K562 (cell line): ENCODE measurements around the gene SLC1A1. TPM values are rescaled to one million over a fixed set of nuclear protein-coding genes. Genes with fewer than 3 reads are reported as not detected.

Experiments
- ATAC-seq: fragments of 200-7000 bp; cut with Tn5 transposase; 3 replicates; pipeline ENCODE4 v1.9.1; 2020; ENCODE audit warnings: moderate library complexity
- BruUV-seq: library from RNA; stranded (reverse); fragments of 400-500 nt; replicated peaks from 2 replicates; lab custom pipeline; 2021; lab: Mats Ljungman, UMichigan
- CTCF ChIA-PET: fragments of 300-600 bp; formaldehyde crosslinking; extraction: SDS; loops from one replicate; lab custom pipeline; 2021; ENCODE audit warnings: low intra/inter-chr PET ratio; lab: Yijun Ruan, JAX
- POLR2A ChIA-PET: fragments of 300-600, 350-650 bp; sonication (Branson Sonifier 250); formaldehyde crosslinking; extraction: SDS; loops from one replicate; lab custom pipeline; 2021; ENCODE audit warnings: antibody characterized with exemption, inconsistent platforms; lab: Yijun Ruan, JAX
- DNase-seq, 4 experiments: peaks; one replicate each; pipeline versions ENCODE4 v3.0.0 to v3.0.0-alpha.2; 2011 to 2018; ENCODE audit warnings: low spot score in 3 of 4, mixed read lengths in 3 of 4; ENCODE audit errors: extremely low read depth in 1 of 4
- FAIRE-seq: peaks from 2 replicates; lab custom pipeline; 2011; peaks lifted over from hg19 to GRCh38; lab: Jason Lieb, UNC
- H2AFZ ChIP-seq: 2 replicates; pipeline ENCODE4 v1.6.0; 2011; ENCODE audit warnings: low read depth, low read length, control low read depth, inconsistent platforms
- H3K27ac ChIP-seq: fragments of 200-600 bp; 3 replicates; pipeline ENCODE4 v1.8.0; 2011; ENCODE audit warnings: low read depth, mild to moderate bottlenecking, control low read depth, inconsistent platforms, low read length, moderate library complexity, mixed read lengths; ENCODE audit errors: extremely low read depth
- H3K27me3 ChIP-seq, 2 experiments: fragments of 300-600 bp in 1 of 2; 2 replicates in 1 of 2; 3 replicates in 1 of 2; pipeline versions ENCODE4 v1.6.0 to v1.8.0; 2011; ENCODE audit warnings: inconsistent platforms in 2 of 2, low read length in 2 of 2, mild to moderate bottlenecking in 1 of 2, mixed read lengths in 1 of 2, moderate library complexity in 1 of 2; ENCODE audit not compliant: control insufficient read depth in 2 of 2, insufficient read depth in 2 of 2
- H3K36me3 ChIP-seq: fragments of 300-600 bp; 3 replicates; pipeline ENCODE4 v1.8.0; 2011; ENCODE audit warnings: mild to moderate bottlenecking, low read length, inconsistent platforms; ENCODE audit not compliant: control insufficient read depth, insufficient read depth
- H3K4me1 ChIP-seq, 2 experiments: fragments of 200-600 bp in 1 of 2; replicated peaks in 1 of 2; 2 replicates in 1 of 2; 3 replicates in 1 of 2; pipeline versions ENCODE4 v1.5.1 to v1.8.0; 2011; ENCODE audit warnings: inconsistent platforms in 2 of 2, low read length in 2 of 2, mild to moderate bottlenecking in 1 of 2, mixed read lengths in 1 of 2, moderate library complexity in 1 of 2; ENCODE audit not compliant: control insufficient read depth in 2 of 2, insufficient read depth in 2 of 2
- H3K4me2 ChIP-seq: 2 replicates; pipeline ENCODE4 v1.6.1; 2011; ENCODE audit warnings: low read length, control low read depth, inconsistent platforms, mixed read lengths; ENCODE audit not compliant: insufficient read depth
- H3K4me3 ChIP-seq: fragments of 200-600 bp; sonication (generic), shearing (Covaris generic); 2 replicates; pipeline ENCODE4 v1.5.1; 2016; ENCODE audit warnings: control low read depth, inconsistent platforms
- H3K79me2 ChIP-seq: fragments of 200-600 bp; 3 replicates; pipeline ENCODE4 v1.8.0; 2011; ENCODE audit warnings: low read length, inconsistent platforms; ENCODE audit not compliant: control insufficient read depth, insufficient read depth
- H3K9ac ChIP-seq, 2 experiments: 2 replicates each; pipeline versions ENCODE4 v1.6.0 to v1.6.1; 2011; ENCODE audit warnings: low read depth in 2 of 2, low read length in 2 of 2, control low read depth in 1 of 2, inconsistent platforms in 1 of 2, mild to moderate bottlenecking in 1 of 2, mixed read lengths in 1 of 2; ENCODE audit not compliant: insufficient read depth in 1 of 2
- H3K9me1 ChIP-seq: one replicate; pipeline ENCODE4 v1.6.0; 2011; ENCODE audit warnings: inconsistent platforms, mild to moderate bottlenecking, low read length, moderate library complexity; ENCODE audit not compliant: control insufficient read depth, insufficient read depth
- H3K9me3 ChIP-seq: replicated peaks from 2 replicates; pipeline ENCODE4 v1.5.1; 2011; ENCODE audit warnings: low read depth, low read length, inconsistent platforms; ENCODE audit not compliant: control insufficient read depth, insufficient read depth
- H4K20me1 ChIP-seq: replicated peaks from 2 replicates; pipeline ENCODE4 v1.6.1; 2011; ENCODE audit warnings: low read length, inconsistent platforms, mixed read lengths; ENCODE audit not compliant: control insufficient read depth, insufficient read depth
- ATF3 ChIP-seq, 2 experiments: fragments of 450-650 bp in 1 of 2; sonication (generic) in 1 of 2; formaldehyde crosslinking in 1 of 2; IDR thresholded peaks in 1 of 2; conservative IDR thresholded peaks in 1 of 2; 2 replicates each; pipeline versions ENCODE4 v1.6.1 to v1.8.1; 2016 to 2023; ENCODE audit warnings: mild to moderate bottlenecking in 2 of 2, moderate library complexity in 2 of 2, inconsistent platforms in 1 of 2, missing genetic modification reagents in 1 of 2
- BCOR ChIP-seq: fragments of 450-650 bp; IDR thresholded peaks from 2 replicates; pipeline ENCODE4 v1.6.1; 2016
- BRF2 ChIP-seq: IDR thresholded peaks from 3 replicates; pipeline ENCODE4 v1.6.1; 2011; ENCODE audit warnings: borderline replicate concordance, mild to moderate bottlenecking; ENCODE audit not compliant: insufficient read length, insufficient read depth
- CC2D1A ChIP-seq: fragments of 450-650 bp; IDR thresholded peaks from 2 replicates; pipeline ENCODE4 v1.6.1; 2017; ENCODE audit warnings: mild to moderate bottlenecking
- CREB1 ChIP-seq, 2 experiments: sonication (generic) in 1 of 2; formaldehyde crosslinking in 1 of 2; IDR thresholded peaks; 2 replicates each; pipeline versions ENCODE4 v1.6.1 to v1.8.0; 2012 to 2022; ENCODE audit warnings: inconsistent platforms in 1 of 2, mild to moderate bottlenecking in 1 of 2, missing genetic modification reagents in 1 of 2, moderate library complexity in 1 of 2
- HNRNPUL1 ChIP-seq: fragments of 200-400 bp; formaldehyde crosslinking; IDR thresholded peaks from 2 replicates; pipeline ENCODE4 v1.6.1; 2017; ENCODE audit warnings: low read length
- MBD1 ChIP-seq: fragments of 250-450 bp; sonication (Bioruptor Pico); IDR thresholded peaks from 2 replicates; pipeline ENCODE4 v1.8.0; 2022; ENCODE audit warnings: inconsistent platforms
- SRSF7 ChIP-seq: fragments of 200-400 bp; formaldehyde crosslinking; optimal IDR thresholded peaks from 2 replicates; pipeline ENCODE3; 2017; ENCODE audit warnings: mild to moderate bottlenecking, low read depth, low read length
- TCFL5 ChIP-seq: fragments of 250-450 bp; sonication (Bioruptor Pico); conservative IDR thresholded peaks from 2 replicates; pipeline ENCODE4 v1.6.1; 2021; ENCODE audit warnings: mild to moderate bottlenecking, moderate library complexity, matching md5 sums
- ZNF274 ChIP-seq: IDR thresholded peaks from 2 replicates; pipeline ENCODE4 v1.6.1; 2011; ENCODE audit warnings: low read depth, mild to moderate bottlenecking, low read length, moderate library complexity, borderline replicate concordance
- ZNF644 ChIP-seq: fragments of 200-800 bp; sonication (Bioruptor generic); IDR thresholded peaks from 2 replicates; pipeline ENCODE4 v1.6.1; 2016; ENCODE audit warnings: low read depth, missing genetic modification characterization, missing compliant biosample characterization
- ZSCAN29 ChIP-seq: fragments of 450-650 bp; IDR thresholded peaks from 2 replicates; pipeline ENCODE4 v1.6.1; 2017
- WGBS: fragments of 100-300 bp; shearing (Covaris generic); methylation state at CpG from one replicate; pipeline ENCODE4 v1.1.6; 2016; ENCODE audit warnings: low coverage, mixed read lengths; ENCODE audit not compliant: insufficient coverage; ENCODE audit errors: missing lambda C conversion rate; 5-methylcytosine and 5-hydroxymethylcytosine counted together
- in situ Hi-C: fragments of 300-500 bp; cut with MboI; formaldehyde crosslinking; loops from 4 replicates; pipeline ENCODE4 v1.15.0; 2018; ENCODE audit warnings: inconsistent platforms, mixed read lengths
- intact Hi-C: fragments of 100-400 bp; cut with micrococcal nuclease; formaldehyde crosslinking; loops from 2 replicates; pipeline ENCODE4 v1.14.2; 2022
- polyA plus RNA-seq, 8 experiments: library from polyadenylated mRNA; depleted of rRNA in 4 of 8; stranded (reverse) in 5 of 8; unstranded in 3 of 8; fragments of >200 nt; fragmentation: Nextera tagmentation in 2 of 8; fragmentation: Illumina TruSeq in 1 of 8; extraction: Ambion mirVana in 2 of 8; extraction: Trizol in 1 of 8; gene quantifications; 2 replicates each; pipeline versions ENCODE4 v1.2.1 to v1.2.3, GENCODE V29; 2011 to 2014; ENCODE audit warnings: inconsistent platforms in 1 of 8, missing spikeins in 1 of 8
- total RNA-seq, 7 experiments: library from RNA; depleted of rRNA in 6 of 7; stranded (reverse); fragments of >200 nt in 6 of 7; fragmentation: Illumina TruSeq in 2 of 7; extraction: Trizol in 2 of 7; gene quantifications; 2 replicates each; pipeline versions ENCODE4 v1.2.1 to v1.2.3, GENCODE V29; 2011 to 2021; ENCODE audit warnings: low replicate concordance in 1 of 7

Gene SLC1A1
- total and polyA plus RNA-seq, 9 of the 15 experiments (the other 6 are each of a cell fraction or from before 2014, with no cell fraction given): 0.11 to 0.16 TPM; not detected in 7

DNA sequence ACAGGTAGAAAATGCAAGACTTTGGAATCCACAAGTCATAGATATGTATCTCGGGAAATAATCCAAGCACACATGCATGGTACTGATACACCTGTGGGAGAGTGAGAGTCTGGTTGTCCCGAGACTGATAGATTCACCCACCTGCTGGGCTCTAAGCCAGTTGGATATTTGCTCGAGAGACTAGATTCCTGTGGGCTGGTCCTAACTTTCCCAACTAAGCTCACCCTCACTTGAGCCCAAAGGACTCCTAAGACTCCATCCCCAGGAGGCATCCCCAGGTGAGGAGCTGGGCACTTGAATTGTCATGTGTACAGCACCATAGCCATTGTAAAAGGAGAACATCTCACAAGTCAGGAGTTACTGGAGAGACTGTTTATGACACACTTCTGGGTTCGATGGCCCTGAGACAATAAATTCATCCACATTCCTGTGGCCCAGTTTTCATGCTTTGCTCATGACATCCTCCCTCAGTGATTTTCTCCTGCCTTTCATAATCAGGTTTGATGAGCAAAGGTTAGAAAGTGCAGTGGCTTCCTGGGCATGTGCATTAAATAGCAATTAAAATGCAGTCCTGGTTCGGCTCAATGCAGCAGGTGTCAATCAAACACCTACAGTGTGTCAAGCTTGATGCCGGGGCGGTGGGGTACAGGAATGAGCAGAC lies 18.1 kb downstream of the SLC1A1 start:
- Histone ChIP-seq H3K4me3 (no peak overlapping the region), H3K9me1 (no peaks in the 10 kb centered on the region), H3K4me1 (no peaks in the 10 kb centered on the region)
- CTCF ChIA-PET: no interaction called here
- no peak for TF ChIP-seq MBD1
- no peak for TF ChIP-seq ZNF274
- no peak for TF ChIP-seq SRSF7
- no peak for TF ChIP-seq HNRNPUL1
- TF ChIP-seq CC2D1A: no peak
- no peak for TF ChIP-seq CREB1 (IDR thresholded peaks at IDR 0.05)
- TF ChIP-seq CREB1 (CRISPR knock-in tag; IDR thresholded peaks at IDR 0.05): no peak
- TF ChIP-seq ATF3 (IDR thresholded peaks at IDR 0.05): no peak
- no peak for TF ChIP-seq ATF3 (CRISPR knock-in tag; conservative IDR thresholded peaks at IDR 0.05)
- no peak for TF ChIP-seq BCOR
- TF ChIP-seq BRF2: no peak
- no peak for TF ChIP-seq ZSCAN29
- no peak for TF ChIP-seq TCFL5 (CRISPR knock-in tag)
- no peak for TF ChIP-seq ZNF644 (tag)
- TF ChIP-seq, all 486 proteins: peak for 0
- no peaks in the 10 kb centered on the region for H3K9me3 ChIP-seq
- WGBS: 3% methylated on average over 5 of the region's 7 CpGs
- H3K4me2 ChIP-seq: no peak overlapping the region
- intact Hi-C loops: no loop called here
- BruUV-seq: no TSS peak
- POLR2A ChIA-PET: no interaction called here
- no peaks in the 10 kb centered on the region for H3K79me2 ChIP-seq
- DNase-seq (no peak), FAIRE-seq (no peak), ATAC-seq (no peak)
- no peak overlapping the region for H3K9ac ChIP-seq
- H2AFZ ChIP-seq: no peak overlapping the region
- in situ Hi-C loops: no loop called here
- no peaks in the 10 kb centered on the region for H4K20me1 ChIP-seq
- no peaks in the 10 kb centered on the region for H3K27me3 ChIP-seq
- H3K36me3 ChIP-seq: no peaks in the 10 kb centered on the region
- no peak overlapping the region for H3K27ac ChIP-seq
